ENCODE results near the gene FAM222A. TPM values are rescaled to one million over a fixed set of nuclear protein-coding genes. Genes with fewer than 3 reads are reported as not detected.

The FAM222A gene
- total and polyA plus RNA-seq, 2 of the 8 experiments (the other 6 are each of a cell fraction or from before 2014, with no cell fraction given) = 0.94 to 1.1 TPM

DNA sequence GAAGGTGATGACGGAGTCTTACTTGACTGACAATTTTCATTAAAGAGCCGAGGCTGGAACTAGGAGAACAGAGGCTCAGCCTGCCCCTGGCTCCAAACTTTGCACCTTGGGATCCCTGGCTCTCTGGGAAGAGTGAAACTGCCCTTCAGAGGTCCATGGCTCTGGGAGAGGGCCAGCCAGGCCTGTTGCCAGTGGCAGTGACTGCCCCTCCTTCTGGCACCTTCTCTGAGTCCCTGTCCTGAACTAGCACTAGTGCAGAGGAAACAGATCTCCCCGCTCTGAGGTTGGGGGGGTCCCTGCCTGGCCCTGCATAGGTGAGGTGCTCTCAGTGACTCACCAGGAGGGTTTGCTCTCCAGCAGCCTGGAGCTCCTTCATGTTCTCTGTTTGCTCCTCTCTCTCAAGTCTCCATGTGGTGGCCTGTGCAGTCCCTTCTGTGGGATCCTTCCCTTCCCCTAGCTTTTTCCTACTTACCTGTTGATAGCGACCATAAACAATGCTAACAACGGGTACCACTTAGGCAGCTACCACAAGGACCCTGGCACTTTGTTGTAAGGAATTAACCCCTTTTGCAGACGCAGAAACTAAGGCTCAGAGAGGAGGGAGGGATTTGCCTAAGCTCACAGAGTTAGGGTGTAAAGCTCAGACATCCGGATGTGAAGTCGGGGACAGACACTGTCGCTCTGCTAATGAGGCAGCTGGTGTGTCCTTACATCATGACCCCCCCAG lies 22.4 kb downstream of the FAM222A start (continued):
- TF ChIP-seq TBP (IDR thresholded peaks at IDR 0.05; ENCODE audit: low read depth, low read length) (no peak), RFX5 (IDR thresholded peaks at IDR 0.05; ENCODE audit: borderline replicate concordance, low read depth, low read length) (no peak), CREB1 (IDR thresholded peaks at IDR 0.05) (no peak), SP2 (IDR thresholded peaks at IDR 0.05; ENCODE audit: low read length) (no peak), BACH1 (IDR thresholded peaks at IDR 0.05; ENCODE audit: low read length) (no peak)
